GM21360 (cell line): Measurements from ENCODE around the gene MOB1B.
A peak's percentile ranks its signal among the peaks of the same experiment; 100 is the strongest.
"Not testable (repeated sequence)": the region's sequence is repeated elsewhere in the genome, so short reads cannot be mapped to it uniquely, and the experiment has no call there.

Experiments used
- ATAC-seq: cut with Tn5 transposase; IDR thresholded peaks from one replicate; pipeline ENCODE4 v1.9.1; 2021; ENCODE audit warnings: mild to moderate bottlenecking, moderate library complexity; ENCODE audit not compliant: unreplicated experiment

MOB1B gene

GRCh38 chr4:71004281-71004851, 102.2 kb downstream of the MOB1B start:
- peak; percentile 34 for ATAC-seq

DNA sequence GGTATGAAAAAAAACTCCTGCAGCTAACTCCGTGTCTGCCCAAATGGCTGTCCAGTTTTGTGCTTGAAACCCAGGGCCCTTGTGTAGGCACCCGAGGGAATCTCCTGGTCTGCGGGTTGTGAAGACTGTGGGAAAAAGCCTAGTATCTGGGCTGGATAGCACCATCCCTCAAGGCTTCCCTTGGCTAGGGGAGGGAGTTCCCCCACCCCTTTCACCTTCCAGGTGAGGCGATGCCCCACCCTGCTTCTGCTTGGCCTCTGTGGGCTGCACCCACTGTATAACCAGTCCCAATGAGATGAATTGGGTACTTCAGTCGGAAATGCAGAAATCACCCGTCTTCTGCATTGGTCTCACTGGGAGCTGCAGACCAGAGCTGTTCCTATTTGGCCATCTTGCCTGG, 102.9 kb downstream of the MOB1B start:
- ATAC-seq, result not testable (repeated sequence)

DNA sequence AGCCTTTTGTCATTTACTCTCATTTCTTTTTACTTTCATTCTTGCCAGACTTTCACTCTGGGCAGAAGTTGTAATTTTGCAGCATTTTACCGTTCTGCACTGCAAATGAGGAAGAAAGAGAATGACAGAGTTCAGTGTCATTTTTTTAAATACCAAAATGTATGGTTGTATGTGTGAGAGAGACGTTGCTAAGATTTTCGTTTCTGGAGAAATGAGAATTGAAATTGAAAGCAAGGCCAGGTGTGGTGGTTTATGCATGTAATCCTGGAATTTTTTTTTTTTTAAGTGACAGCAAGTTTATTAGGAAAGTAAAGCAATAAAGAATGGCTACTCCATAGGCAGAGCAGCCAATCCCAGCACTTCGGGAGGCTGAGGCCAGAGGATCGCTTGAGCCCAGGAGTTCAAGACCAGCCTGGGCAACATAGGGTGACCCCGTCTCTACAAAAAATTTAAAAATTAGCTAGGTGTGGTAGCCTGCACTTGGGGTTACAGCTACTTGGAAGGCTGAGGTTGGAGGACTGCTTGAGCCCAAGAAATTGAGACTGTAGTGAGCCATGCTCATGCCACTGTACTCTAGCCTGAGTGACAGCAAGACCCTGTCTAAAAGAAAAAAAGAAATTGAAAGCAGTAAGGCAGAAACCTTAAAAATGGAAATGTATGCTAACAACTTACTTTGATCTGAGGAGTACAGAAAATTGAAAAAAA, 104.2 kb downstream of the MOB1B start:
- ATAC-seq, result peak; percentile 80

DNA sequence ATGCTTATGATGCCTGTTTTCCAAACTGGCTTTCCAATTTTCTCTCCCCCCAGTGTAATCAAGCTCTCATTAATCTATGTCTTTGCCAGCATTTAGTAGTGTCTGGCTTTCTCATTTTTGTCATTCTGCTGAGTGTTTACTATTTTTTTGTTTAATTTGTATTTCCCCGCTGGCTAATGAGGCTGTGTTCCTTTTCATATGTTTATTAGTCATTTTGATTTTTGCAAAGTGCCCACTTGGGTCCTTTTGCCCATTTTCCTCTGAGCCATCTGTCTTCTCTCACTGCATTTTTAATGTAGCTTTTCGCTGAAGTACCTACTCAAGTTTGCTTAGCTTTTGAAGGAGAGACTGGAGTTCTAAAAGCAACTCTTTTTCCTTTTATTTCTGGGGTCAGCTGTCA, 106.0 kb downstream of the MOB1B start:
- ATAC-seq, result no peak

- ATAC-seq, result no peak
Observed at GRCh38 chr4:71009086-71009485, 106.9 kb downstream of the MOB1B start.

- ATAC-seq, result peak; percentile 50
Observed at GRCh38 chr4:71009890-71010588, 107.9 kb downstream of the MOB1B start.

DNA sequence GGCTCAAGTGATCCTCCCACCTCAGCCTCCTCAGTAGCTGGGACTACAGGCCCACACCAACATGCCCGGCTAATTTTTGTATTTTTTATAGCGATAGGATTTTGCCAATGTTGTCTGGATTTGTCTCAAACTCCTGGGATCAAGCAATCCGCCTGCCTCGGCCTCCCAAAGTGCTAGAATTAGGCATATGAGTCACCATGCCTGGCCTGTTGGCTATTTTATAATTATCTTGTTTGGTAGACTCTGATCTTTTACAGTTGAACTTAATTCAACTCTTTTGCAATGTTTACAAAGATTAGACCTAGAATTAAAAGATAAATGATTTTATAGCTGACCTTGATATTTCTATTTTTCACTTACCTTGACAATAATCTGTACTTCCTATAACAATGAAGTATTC, 109.3 kb downstream of the MOB1B start:
- no peak for ATAC-seq

DNA sequence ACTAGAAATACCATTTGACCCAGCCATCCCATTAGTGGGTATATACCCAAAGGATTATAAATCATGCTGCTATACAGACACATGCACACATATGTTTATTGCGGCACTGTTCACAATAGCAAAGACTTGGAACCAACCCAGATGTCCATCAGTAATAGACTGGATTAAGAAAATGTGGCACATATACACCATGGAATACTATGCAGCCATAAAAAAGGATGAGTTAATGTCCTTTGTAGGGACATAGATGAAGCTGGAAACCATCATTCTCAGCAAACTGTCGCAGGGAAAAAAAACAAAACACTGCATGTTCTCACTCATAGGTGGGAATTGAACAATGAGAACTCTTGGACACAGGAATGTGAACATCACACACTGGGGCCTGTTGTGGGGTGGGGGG, 115.2 kb downstream of the MOB1B start:
- not testable (repeated sequence) for ATAC-seq

DNA sequence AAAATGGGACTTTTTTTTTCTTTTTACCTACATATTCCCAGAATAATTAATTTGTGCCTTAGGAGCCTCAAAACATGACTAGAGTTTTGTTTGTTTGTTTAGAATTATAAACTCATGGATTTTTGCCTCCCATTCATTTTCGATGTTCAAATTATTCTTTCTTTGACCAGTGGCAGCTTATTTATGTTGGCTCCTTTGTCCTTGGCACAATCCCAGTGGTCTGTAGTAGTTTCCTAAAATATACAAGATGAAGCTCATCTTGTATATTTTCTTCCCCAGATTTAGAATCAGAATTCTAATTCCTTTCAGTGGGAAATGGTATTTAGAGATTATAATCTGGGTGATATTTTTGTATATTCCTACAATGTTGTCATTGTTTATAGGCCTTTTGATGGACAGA, 118.4 kb downstream of the MOB1B start:
- no peak for ATAC-seq

GRCh38 chr4:71025654-71026053, 123.5 kb downstream of the MOB1B start:
- ATAC-seq, result no peak

- ATAC-seq, result no peak
Observed at GRCh38 chr4:71026086-71026485, 123.9 kb downstream of the MOB1B start.

DNA sequence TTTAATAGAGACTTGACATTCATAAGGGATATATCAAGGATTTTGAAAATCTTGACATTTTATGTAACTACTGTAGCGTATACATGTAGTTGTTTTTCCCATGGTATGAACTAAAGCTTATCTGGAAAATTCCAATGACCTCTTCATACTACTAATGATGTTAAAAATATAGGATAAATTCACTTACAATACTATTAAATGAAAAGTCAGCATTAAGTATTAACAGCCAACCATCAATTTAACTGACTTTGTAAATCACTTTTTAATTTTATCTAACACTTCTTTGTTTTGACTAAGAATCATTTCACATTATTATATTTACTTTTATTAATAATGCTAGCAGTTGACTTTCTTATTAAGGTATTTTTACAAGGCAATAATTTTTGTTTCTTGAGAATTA, 125.4 kb downstream of the MOB1B start:
- ATAC-seq, result no peak

DNA sequence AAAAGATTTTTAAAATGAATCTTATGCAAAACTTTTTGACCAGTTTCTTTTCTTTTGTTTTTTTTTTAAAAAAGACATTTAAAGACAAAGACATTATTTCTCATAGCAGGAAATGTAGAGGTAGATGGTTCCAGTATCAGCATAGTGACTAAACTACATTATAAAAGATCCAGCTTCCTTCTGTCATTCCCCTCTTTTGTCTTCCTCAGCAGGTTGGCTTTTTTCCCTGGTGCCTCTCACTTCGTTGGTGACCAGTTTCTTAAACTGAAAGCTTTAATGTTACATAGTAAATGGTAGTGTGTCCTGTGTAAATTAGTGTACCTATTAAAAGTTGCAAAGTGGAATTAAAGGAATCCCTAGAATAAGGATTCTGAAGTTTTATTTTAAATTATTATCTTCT, 127.3 kb downstream of the MOB1B start:
- ATAC-seq, result no peak

DNA sequence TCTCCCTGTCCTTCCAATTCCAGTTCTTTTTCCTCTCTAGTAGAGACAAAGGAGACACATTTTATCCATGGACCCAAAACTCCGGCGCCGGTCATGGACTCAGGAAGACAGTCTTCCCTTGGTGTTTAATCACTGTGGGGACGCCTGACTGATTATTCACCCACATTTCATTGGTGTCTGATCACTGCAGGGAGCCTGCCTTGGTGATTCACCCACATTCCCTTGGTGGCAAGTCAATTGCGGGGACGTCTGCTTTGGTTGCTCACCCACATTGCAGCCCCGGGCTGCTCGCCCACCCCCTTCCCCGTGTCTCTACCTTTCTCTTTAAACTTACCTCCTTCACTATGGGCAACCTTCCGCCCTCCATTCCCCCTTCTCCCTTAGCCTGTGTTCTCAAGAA, 129.9 kb downstream of the MOB1B start:
- ATAC-seq, result not testable (repeated sequence)
